GM10266 (cell line): Measurements from ENCODE around the gene GLI2.

ENCODE experiments used
- DNase-seq: peaks from one replicate; pipeline ENCODE4 v3.0.0; 2012; ENCODE audit errors: extremely low spot score
- CTCF ChIP-seq: IDR thresholded peaks from 2 replicates; pipeline ENCODE4 v1.5.1; 2012; ENCODE audit warnings: mild to moderate bottlenecking, low read depth; ENCODE audit not compliant: control insufficient read depth, insufficient read depth; ENCODE audit errors: missing control alignments

Gene GLI2

GRCh38 chr2:120758181-120759144, 22.8 kb downstream of the GLI2 start:
- TF ChIP-seq CTCF = no peak
- DNase-seq = no peak

GRCh38 chr2:120759543-120760331, 24.1 kb downstream of the GLI2 start:
- DNase-seq = no peak
- no peak for TF ChIP-seq CTCF

GRCh38 chr2:120760446-120761135, 24.9 kb downstream of the GLI2 start:
- no peak for TF ChIP-seq CTCF
- no peak for DNase-seq

- TF ChIP-seq CTCF = no peak
These were observed 25.6 kb downstream of the GLI2 start for GRCh38 chr2:120761164-120761861.

GRCh38 chr2:120761911-120762310, 26.2 kb downstream of the GLI2 start:
- no peak for DNase-seq
- TF ChIP-seq CTCF = no peak

More at GRCh38 chr2:120761164-120761861, 25.6 kb downstream of the GLI2 start:
- DNase-seq = no peak

- no peak for DNase-seq
- no peak for TF ChIP-seq CTCF
These were observed 26.8 kb downstream of the GLI2 start for GRCh38 chr2:120762341-120763061.
